HG03442 (cell line): ENCODE data around the gene VTA1.

Source experiments
- ATAC-seq: cut with Tn5 transposase; IDR thresholded peaks from one replicate; pipeline ENCODE4 v1.9.1; 2021; ENCODE audit warnings: mild to moderate bottlenecking, moderate library complexity; ENCODE audit not compliant: unreplicated experiment

Gene VTA1

DNA sequence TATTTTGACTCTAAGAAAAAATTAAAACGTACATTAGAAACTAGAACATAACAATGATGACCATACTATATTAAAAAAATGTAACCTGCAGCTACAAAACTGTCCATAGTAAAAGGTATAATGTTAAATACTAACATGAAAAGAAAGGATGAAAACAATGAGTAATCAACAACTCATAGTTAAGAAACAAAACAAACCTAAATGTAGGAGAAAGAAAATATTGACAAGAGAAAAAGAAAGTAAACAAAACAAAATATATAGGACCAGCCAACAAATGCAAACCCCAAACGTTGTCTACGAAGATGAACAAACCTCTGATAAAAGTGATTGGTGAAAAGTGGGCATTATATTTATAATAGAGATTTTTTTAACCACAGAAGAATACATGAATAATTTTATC, 113.7 kb downstream of the VTA1 start:
- ATAC-seq = no peak

DNA sequence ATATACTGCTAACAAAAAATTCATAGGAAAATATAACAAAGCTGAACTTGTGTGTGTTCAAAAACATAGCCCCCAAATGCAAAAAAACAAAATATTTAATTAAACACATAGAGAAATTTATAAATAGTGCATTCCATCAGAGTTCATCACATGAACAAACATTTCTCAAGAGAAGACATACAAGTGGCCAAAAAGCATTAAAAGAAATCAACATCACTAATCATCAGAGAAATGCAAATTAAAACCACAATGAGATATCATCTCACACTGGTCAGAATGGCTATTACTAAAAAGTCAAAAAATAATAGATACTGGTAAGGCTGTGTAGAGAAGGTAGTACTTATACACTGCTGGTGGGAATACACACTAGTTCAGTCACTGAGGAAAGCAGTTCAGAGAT, 115.2 kb downstream of the VTA1 start:
- ATAC-seq = no peak

DNA sequence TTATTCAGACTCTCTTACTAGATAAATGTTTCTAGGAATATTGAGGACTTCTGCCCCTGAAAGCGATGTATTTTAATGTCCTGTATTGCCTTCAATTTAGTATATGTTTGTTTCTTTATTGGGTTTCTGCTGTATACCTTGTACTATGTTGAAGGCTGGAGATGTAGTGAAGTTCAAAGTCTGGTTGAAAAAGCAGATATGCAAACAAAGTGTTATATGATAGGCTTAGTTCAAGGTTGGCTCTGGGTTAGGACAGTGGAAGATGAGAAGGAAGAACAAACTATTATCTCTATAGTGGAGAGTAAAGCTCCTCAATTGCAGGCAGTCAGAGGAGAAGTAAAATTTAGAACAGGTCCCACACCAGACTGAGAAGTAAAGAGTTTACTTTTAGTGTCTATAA, 118.4 kb downstream of the VTA1 start:
- no peak for ATAC-seq

DNA sequence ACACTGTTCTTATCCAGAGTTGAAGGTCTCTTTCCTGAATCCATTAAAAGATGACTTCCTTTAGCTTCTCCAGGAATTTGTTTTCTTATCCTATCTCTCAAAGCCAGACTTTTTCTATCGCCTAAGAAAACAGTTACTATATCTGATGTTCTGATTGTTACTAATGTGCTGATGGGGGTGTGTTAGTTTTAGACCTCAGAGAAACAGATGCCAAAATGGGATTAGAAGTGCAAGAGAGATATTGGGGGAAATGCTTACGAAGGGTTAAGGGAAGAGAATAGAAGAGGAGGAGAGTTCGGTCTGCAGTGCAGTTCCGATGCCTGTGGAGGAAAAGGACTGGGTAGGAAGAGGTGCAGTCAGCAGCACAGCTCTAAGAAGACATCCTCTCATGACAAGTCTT, 119.0 kb downstream of the VTA1 start:
- no peak for ATAC-seq

DNA sequence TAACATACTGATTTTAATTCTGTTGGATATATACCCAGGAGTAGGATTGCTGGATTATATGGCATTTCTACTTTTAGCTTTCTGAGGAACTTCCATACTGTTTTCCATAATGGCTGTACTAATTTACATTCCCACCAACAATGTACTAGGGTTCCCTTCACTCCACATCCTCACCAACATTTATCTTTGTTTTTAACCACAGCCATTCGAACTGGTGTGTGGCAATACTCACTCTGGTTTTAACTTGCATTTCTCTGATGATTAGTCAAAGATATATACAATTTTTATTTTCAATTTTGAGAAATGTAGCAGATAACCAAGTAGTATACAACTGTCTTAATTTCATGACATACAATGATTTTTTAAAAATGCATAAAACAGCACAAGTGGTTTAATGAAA, 124.4 kb downstream of the VTA1 start:
- ATAC-seq = no peak
